IgD-negative memory B cell (primary cell): ENCODE results near the gene CCDC87. TPM values are rescaled to one million over a fixed set of nuclear protein-coding genes. Genes with fewer than 3 reads are reported as not detected.
A peak's percentile ranks its signal among the peaks of the same experiment; 100 is the strongest.
"Not testable (repeated sequence)": the region's sequence is repeated elsewhere in the genome, so short reads cannot be mapped to it uniquely, and the experiment has no call there.

Source experiments
- H3K27ac Mint-ChIP-seq, 3 donors: one replicate each; pipeline ENCODE4 v1.8.0; 2020 to 2022; ENCODE audit warnings: mild to moderate bottlenecking in 3 of 3, mixed read lengths in 3 of 3, moderate library complexity in 1 of 3
- H3K27me3 Mint-ChIP-seq: one replicate; pipeline ENCODE4 v1.8.0; 2021; ENCODE audit warnings: mixed read lengths
- H3K36me3 Mint-ChIP-seq: one replicate; pipeline ENCODE4 v1.8.0; 2020; ENCODE audit warnings: mild to moderate bottlenecking, mixed read lengths
- H3K4me1 Mint-ChIP-seq, 3 donors: one replicate each; pipeline ENCODE4 v1.8.0; 2020 to 2022; ENCODE audit warnings: mixed read lengths in 3 of 3, mild to moderate bottlenecking in 1 of 3
- H3K4me3 Mint-ChIP-seq, 4 donors: one replicate each; pipeline ENCODE4 v1.8.0; 2020 to 2022; ENCODE audit warnings: mild to moderate bottlenecking in 4 of 4, mixed read lengths in 4 of 4, moderate library complexity in 3 of 4
- H3K9me3 Mint-ChIP-seq, 3 donors: one replicate each; pipeline ENCODE4 v1.8.0; 2020 to 2021; ENCODE audit warnings: mixed read lengths in 3 of 3, mild to moderate bottlenecking in 1 of 3
- polyA plus RNA-seq: library from polyadenylated mRNA; unstranded; fragments of 300-500 nt; fragmentation: Illumina TruSeq; gene quantifications from one replicate; pipeline ENCODE4 v1.2.3, GENCODE V29; 2021

Gene CCDC87
- polyA plus RNA-seq, 1 donor from 2014 or later = not detected

DNA sequence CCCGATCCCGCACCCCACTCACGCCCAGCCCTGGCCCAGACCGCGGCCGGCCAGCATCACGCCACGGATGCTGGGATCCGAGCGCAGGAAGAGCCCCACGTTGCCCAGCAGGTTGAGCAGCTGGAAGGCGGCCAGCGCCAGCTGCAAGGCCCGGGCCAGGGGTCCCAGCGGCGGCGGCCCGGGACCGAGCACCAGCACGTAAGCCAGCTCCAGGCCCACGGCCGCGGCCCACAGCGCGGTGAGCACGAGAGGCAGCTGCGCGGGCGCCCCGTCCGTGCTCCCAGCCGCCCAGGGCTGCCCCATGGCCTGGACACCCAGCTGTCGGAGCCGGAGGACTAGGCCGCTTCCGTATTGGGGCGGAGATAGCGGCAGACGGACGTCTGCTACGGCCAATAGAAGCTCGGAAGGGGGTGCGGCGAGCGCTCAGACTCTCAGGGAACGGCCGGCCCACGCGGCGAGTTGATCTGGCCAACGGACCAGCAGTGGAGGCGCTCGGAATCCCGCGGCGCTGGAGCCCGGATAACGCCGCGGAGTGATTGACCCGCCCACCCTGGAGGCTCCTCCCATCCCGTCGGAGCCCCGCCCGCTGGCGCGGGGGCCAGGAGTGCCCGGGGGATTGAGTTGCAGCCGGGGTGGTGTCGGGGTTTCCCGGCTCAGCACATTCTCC is 47.0 kb downstream of the CCDC87 start, which contains the start of gene ZDHHC24:
ZDHHC24 (minus strand) TSS at position 348 of the 667 bp plus-strand sequence; CDS start at position 303, 45 bp downstream.
- peak within 1 kb of the TSS; percentile 84 to 97 (median 94) for H3K4me3 Mint-ChIP-seq
- H3K27me3 Mint-ChIP-seq = no peaks in the 10 kb centered on the region
- H3K4me1 Mint-ChIP-seq = peaks cover 24 to 28% (median 28%) of the 10 kb centered on the region in 3 donors
- peaks cover 4% of the 10 kb centered on the region for H3K36me3 Mint-ChIP-seq
- H3K9me3 Mint-ChIP-seq = no peaks in the 10 kb centered on the region
- H3K27ac Mint-ChIP-seq = peak within 1 kb of the TSS; percentile 61 to 95 (median 86)

DNA sequence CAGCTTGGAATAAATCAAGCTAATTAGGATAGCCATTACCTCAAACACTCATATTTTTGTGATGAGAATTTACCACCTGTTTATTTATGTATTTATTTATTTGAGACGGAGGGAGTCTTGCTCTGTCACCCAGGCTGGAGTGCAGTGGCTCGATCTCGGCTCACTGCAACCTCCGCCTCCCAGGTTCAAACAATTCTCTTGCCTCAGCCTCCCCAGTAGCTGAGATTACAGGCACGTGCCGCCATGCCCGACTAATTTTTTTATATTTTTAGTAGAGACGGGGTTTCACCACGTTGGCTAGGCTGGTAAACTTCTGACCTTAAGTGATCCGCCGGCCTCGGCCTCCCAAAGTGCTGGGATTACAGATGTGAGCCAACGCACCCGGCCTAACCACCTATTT is 47.9 kb downstream of the CCDC87 start:
- not testable (repeated sequence) for H3K9me3 Mint-ChIP-seq, H3K36me3 Mint-ChIP-seq, H3K27me3 Mint-ChIP-seq
- Mint-ChIP-seq H3K27ac (peak overlapping the region; percentile 48 to 95 (median 65)), H3K4me1 (peaks cover 24 to 29% (median 28%) of the 10 kb centered on the region in 3 donors), H3K4me3 (peak overlapping the region; percentile 84 to 97 (median 94))

DNA sequence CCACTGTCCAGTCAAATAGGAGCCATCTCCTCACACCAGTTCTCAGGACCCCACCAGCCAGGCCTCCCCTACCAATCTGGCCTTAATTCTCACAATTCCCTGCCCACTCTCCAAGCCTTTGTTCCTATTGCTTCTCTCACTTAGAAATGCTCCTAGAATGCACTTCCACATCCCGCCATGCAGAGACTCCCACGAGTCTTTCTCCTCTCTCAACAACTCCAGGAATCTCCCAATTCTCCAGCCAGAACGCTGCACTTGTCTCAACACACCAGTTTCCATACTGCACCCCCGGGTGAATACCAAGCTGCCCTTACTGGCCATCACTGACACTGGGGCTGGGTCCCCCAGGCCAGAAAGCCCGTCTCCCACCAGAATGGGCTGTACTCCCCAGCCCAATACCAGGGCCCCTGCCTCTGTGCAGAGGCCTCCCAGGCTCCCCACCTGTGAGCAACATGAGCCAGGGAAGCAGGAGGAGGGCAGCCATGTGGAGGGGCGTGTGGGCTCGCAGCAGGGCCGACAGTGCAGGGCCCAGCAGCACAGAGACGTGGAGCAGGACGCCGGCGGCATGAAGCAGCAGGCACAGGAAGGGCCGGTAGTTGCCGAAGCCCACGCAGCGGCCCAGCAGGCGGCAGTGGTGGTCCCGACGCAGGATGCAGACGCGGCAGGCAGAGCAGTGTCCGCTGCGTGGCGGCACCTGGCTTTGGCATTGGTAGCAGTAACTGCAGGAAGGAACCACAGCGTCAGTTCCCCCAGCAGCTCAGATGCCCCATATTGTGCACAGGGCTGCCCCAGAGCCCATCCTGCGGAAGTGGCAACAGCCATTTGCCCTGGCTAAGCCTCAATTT is 49.4 kb downstream of the CCDC87 start:
- peak overlapping the region; percentile 59 to 92 (median 88) for H3K4me3 Mint-ChIP-seq
- peaks cover 24 to 29% (median 24%) of the 10 kb centered on the region in 3 donors for H3K4me1 Mint-ChIP-seq
- no peaks in the 10 kb centered on the region for H3K9me3 Mint-ChIP-seq
- H3K36me3 Mint-ChIP-seq = peaks cover 6% of the 10 kb centered on the region
- no peaks in the 10 kb centered on the region for H3K27me3 Mint-ChIP-seq
- peak overlapping the region; percentile 89 to 95 (median 93) for H3K27ac Mint-ChIP-seq

DNA sequence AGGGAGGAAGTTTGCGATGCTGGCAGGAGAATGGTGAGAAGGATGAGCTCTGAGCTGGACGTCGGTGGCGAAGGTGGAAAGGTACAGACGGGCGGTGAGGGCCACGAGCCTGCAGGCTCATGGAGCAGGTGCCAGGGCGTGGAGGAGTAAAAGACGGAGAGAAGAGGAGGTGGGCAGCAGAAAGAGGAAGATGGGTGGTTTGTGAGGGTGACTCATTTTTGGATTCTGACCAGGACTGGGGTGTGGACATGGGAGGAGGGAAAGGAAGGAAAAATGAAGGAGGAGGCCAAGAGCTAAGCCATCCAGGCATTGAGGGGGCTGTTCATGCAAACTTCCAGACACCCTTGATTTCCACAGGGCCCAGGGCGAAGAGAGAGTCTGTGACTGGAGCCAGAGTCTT is 50.5 kb downstream of the CCDC87 start:
- Mint-ChIP-seq H3K27ac (peak overlapping the region; percentile 39 to 93 (median 89)), H3K4me3 (peak overlapping the region in 3 of 4 donors; percentile 28 to 91 (median 41)), H3K36me3 (peaks cover 8% of the 10 kb centered on the region), H3K4me1 (peaks cover 24 to 30% (median 24%) of the 10 kb centered on the region in 3 donors), H3K27me3 (no peaks in the 10 kb centered on the region), H3K9me3 (no peaks in the 10 kb centered on the region)

- Mint-ChIP-seq H3K27me3 (no peaks in the 10 kb centered on the region), H3K27ac (peak overlapping the region; percentile 39 to 89 (median 39)), H3K9me3 (no peaks in the 10 kb centered on the region), H3K4me1 (peaks cover 24 to 30% (median 24%) of the 10 kb centered on the region in 3 donors), H3K4me3 (peak overlapping the region in 1 of 4 donors; percentile 91), H3K36me3 (peaks cover 8% of the 10 kb centered on the region)
Measured at GRCh38 chr11:66541892-66542291, 51.0 kb downstream of the CCDC87 start.

DNA sequence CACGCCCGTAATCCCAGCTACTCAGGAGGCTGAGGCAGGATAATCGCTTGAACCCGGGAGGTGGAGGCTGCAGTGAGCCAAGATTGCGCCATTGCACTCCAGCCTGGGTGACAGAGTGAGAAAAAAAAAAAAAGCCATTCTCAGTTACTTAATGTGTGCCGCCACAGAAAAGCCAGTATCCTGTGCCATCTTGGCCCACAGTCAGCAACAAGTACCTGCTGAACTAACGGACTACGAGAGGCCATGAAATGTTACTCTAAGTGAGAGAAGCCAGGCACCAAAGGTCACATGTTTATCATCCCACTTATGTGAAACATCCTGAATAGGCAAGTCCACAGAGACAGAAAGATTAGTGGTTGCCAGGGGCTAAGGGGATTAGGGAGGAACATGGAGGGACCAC is 52.3 kb downstream of the CCDC87 start:
- H3K27me3 Mint-ChIP-seq, H3K9me3 Mint-ChIP-seq: not testable (repeated sequence)
- H3K36me3 Mint-ChIP-seq = peaks cover 12% of the 10 kb centered on the region
- peak overlapping the region in 1 of 4 donors; percentile 91 for H3K4me3 Mint-ChIP-seq
- H3K27ac Mint-ChIP-seq = peak overlapping the region in 2 of 3 donors; percentile 31 to 56
- H3K4me1 Mint-ChIP-seq = peaks cover 24 to 30% (median 24%) of the 10 kb centered on the region in 3 donors

Other genes with a start within 250 kb of the CCDC87 start
- 80.6 TPM for gene BRMS1, start 248.0 kb downstream of the CCDC87 start, polyA plus RNA-seq
- 6.1 TPM for gene B4GAT1, start 245.4 kb downstream of the CCDC87 start, polyA plus RNA-seq
- 3.0 TPM for gene SLC29A2, start 221.3 kb downstream of the CCDC87 start, polyA plus RNA-seq
- not detected for gene NPAS4, start 172.0 kb downstream of the CCDC87 start, polyA plus RNA-seq
- 92.2 TPM for gene MRPL11, start 154.2 kb downstream of the CCDC87 start, polyA plus RNA-seq
- 4.3 TPM for gene PELI3, start 126.2 kb downstream of the CCDC87 start, polyA plus RNA-seq
- gene DPP3, start 112.6 kb downstream of the CCDC87 start, polyA plus RNA-seq = 24.5 TPM
- 10.3 TPM for gene BBS1, start 82.4 kb downstream of the CCDC87 start, polyA plus RNA-seq
- 21.6 TPM for gene ZDHHC24, start 47.0 kb downstream of the CCDC87 start, polyA plus RNA-seq
- not detected for gene ACTN3, start 46.2 kb downstream of the CCDC87 start, polyA plus RNA-seq
- 7.0 TPM for gene CTSF, start 24.5 kb downstream of the CCDC87 start, polyA plus RNA-seq
- gene CCS, start 122 bp upstream of the CCDC87 start, polyA plus RNA-seq = 74.7 TPM
- gene RBM14, start 23.6 kb upstream of the CCDC87 start, polyA plus RNA-seq = 80.5 TPM
- 189 TPM for gene RBM4, start 45.6 kb upstream of the CCDC87 start, polyA plus RNA-seq
- 22.9 TPM for gene RBM4B, start 84.8 kb upstream of the CCDC87 start, polyA plus RNA-seq
- gene SPTBN2, start 136.2 kb upstream of the CCDC87 start, polyA plus RNA-seq = not detected